Adrenal gland (tissue), 5 donors: Measurements from ENCODE around the gene ZNF32.

Source experiments
- CTCF ChIP-seq, 6 experiments: fragments of 450-650 bp in 4 of 6; fragments of 200-600 bp in 2 of 6; sonication (generic) in 1 of 6; IDR thresholded peaks; 1 replicate in 5 of 6; 2 replicates in 1 of 6; pipeline versions ENCODE4 v1.5.1 to v1.8.0; 2016 to 2021; ENCODE audit warnings: antibody characterized with exemption in 6 of 6, mild to moderate bottlenecking in 2 of 6, moderate library complexity in 1 of 6
- POLR2A ChIP-seq, 2 donors: fragments of 450-650 bp; IDR thresholded peaks; one replicate each; pipeline ENCODE4 v1.6.1; 2017; ENCODE audit warnings: antibody characterized with exemption in 2 of 2, mild to moderate bottlenecking in 2 of 2, moderate library complexity in 1 of 2
- donor health status: DM: no; HTN: no; CAD: no.

DNA sequence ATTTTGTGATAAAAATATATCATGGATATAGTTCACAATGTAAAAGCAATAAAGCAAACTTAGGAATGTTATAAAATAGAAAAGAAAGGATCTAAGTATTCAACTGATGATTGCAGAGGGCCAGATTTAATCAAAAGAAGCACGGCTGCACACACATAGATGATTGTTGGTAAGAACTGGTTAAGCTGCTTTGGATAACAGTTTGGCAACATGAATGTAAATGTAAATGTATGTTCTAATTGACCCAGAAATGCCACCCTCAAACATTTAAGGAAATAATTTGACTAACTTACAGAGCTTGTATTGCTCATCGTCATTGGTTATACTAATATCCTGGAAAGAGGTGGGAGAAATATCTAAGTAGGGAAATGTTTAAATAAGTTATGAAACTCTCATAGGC is 29.3 kb downstream of the ZNF32 start:
- TF ChIP-seq POLR2A (IDR thresholded peaks at IDR 0.05): no peak
- TF ChIP-seq CTCF (IDR thresholded peaks at IDR 0.05): no peak
